K562 (cell line): ENCODE data around the gene GP1BB. TPM values are rescaled to one million over a fixed set of nuclear protein-coding genes. Genes with fewer than 3 reads are reported as not detected.

Source experiments
- ATAC-seq: fragments of 200-7000 bp; cut with Tn5 transposase; 3 replicates; pipeline ENCODE4 v1.9.1; 2020; ENCODE audit warnings: moderate library complexity
- BruUV-seq: library from RNA; stranded (reverse); fragments of 400-500 nt; replicated peaks from 2 replicates; lab custom pipeline; 2021; lab: Mats Ljungman, UMichigan
- CTCF ChIA-PET: fragments of 300-600 bp; formaldehyde crosslinking; extraction: SDS; loops from one replicate; lab custom pipeline; 2021; ENCODE audit warnings: low intra/inter-chr PET ratio; lab: Yijun Ruan, JAX
- POLR2A ChIA-PET: fragments of 300-600, 350-650 bp; sonication (Branson Sonifier 250); formaldehyde crosslinking; extraction: SDS; loops from one replicate; lab custom pipeline; 2021; ENCODE audit warnings: antibody characterized with exemption, inconsistent platforms; lab: Yijun Ruan, JAX
- DNase-seq, 4 experiments: peaks; one replicate each; pipeline versions ENCODE4 v3.0.0 to v3.0.0-alpha.2; 2011 to 2018; ENCODE audit warnings: low spot score in 3 of 4, mixed read lengths in 3 of 4; ENCODE audit errors: extremely low read depth in 1 of 4
- FAIRE-seq: peaks from 2 replicates; lab custom pipeline; 2011; peaks lifted over from hg19 to GRCh38; lab: Jason Lieb, UNC
- H2AFZ ChIP-seq: 2 replicates; pipeline ENCODE4 v1.6.0; 2011; ENCODE audit warnings: low read depth, low read length, control low read depth, inconsistent platforms
- H3K27ac ChIP-seq: fragments of 200-600 bp; 3 replicates; pipeline ENCODE4 v1.8.0; 2011; ENCODE audit warnings: low read depth, mild to moderate bottlenecking, control low read depth, inconsistent platforms, low read length, moderate library complexity, mixed read lengths; ENCODE audit errors: extremely low read depth
- H3K27me3 ChIP-seq, 2 experiments: fragments of 300-600 bp in 1 of 2; 2 replicates in 1 of 2; 3 replicates in 1 of 2; pipeline versions ENCODE4 v1.6.0 to v1.8.0; 2011; ENCODE audit warnings: inconsistent platforms in 2 of 2, low read length in 2 of 2, mild to moderate bottlenecking in 1 of 2, mixed read lengths in 1 of 2, moderate library complexity in 1 of 2; ENCODE audit not compliant: control insufficient read depth in 2 of 2, insufficient read depth in 2 of 2
- H3K36me3 ChIP-seq: fragments of 300-600 bp; 3 replicates; pipeline ENCODE4 v1.8.0; 2011; ENCODE audit warnings: mild to moderate bottlenecking, low read length, inconsistent platforms; ENCODE audit not compliant: control insufficient read depth, insufficient read depth
- H3K4me1 ChIP-seq, 2 experiments: fragments of 200-600 bp in 1 of 2; replicated peaks in 1 of 2; 2 replicates in 1 of 2; 3 replicates in 1 of 2; pipeline versions ENCODE4 v1.5.1 to v1.8.0; 2011; ENCODE audit warnings: inconsistent platforms in 2 of 2, low read length in 2 of 2, mild to moderate bottlenecking in 1 of 2, mixed read lengths in 1 of 2, moderate library complexity in 1 of 2; ENCODE audit not compliant: control insufficient read depth in 2 of 2, insufficient read depth in 2 of 2
- H3K4me2 ChIP-seq: 2 replicates; pipeline ENCODE4 v1.6.1; 2011; ENCODE audit warnings: low read length, control low read depth, inconsistent platforms, mixed read lengths; ENCODE audit not compliant: insufficient read depth
- H3K4me3 ChIP-seq: fragments of 200-600 bp; sonication (generic), shearing (Covaris generic); 2 replicates; pipeline ENCODE4 v1.5.1; 2016; ENCODE audit warnings: control low read depth, inconsistent platforms
- H3K79me2 ChIP-seq: fragments of 200-600 bp; 3 replicates; pipeline ENCODE4 v1.8.0; 2011; ENCODE audit warnings: low read length, inconsistent platforms; ENCODE audit not compliant: control insufficient read depth, insufficient read depth
- H3K9ac ChIP-seq, 2 experiments: 2 replicates each; pipeline versions ENCODE4 v1.6.0 to v1.6.1; 2011; ENCODE audit warnings: low read depth in 2 of 2, low read length in 2 of 2, control low read depth in 1 of 2, inconsistent platforms in 1 of 2, mild to moderate bottlenecking in 1 of 2, mixed read lengths in 1 of 2; ENCODE audit not compliant: insufficient read depth in 1 of 2
- H3K9me1 ChIP-seq: one replicate; pipeline ENCODE4 v1.6.0; 2011; ENCODE audit warnings: inconsistent platforms, mild to moderate bottlenecking, low read length, moderate library complexity; ENCODE audit not compliant: control insufficient read depth, insufficient read depth
- H3K9me3 ChIP-seq: replicated peaks from 2 replicates; pipeline ENCODE4 v1.5.1; 2011; ENCODE audit warnings: low read depth, low read length, inconsistent platforms; ENCODE audit not compliant: control insufficient read depth, insufficient read depth
- H4K20me1 ChIP-seq: replicated peaks from 2 replicates; pipeline ENCODE4 v1.6.1; 2011; ENCODE audit warnings: low read length, inconsistent platforms, mixed read lengths; ENCODE audit not compliant: control insufficient read depth, insufficient read depth
- CEBPB ChIP-seq: fragments of 450-650 bp; IDR thresholded peaks from 2 replicates; pipeline ENCODE4 v1.6.1; 2016; ENCODE audit warnings: missing genetic modification characterization, missing compliant biosample characterization
- CEBPZ ChIP-seq: fragments of 150-350 bp; IDR thresholded peaks from 2 replicates; pipeline ENCODE4 v1.6.1; 2014; ENCODE audit warnings: low read depth, mild to moderate bottlenecking, low read length, borderline replicate concordance
- CTCF ChIP-seq, 3 experiments: IDR thresholded peaks in 2 of 3; conservative IDR thresholded peaks in 1 of 3; 2 replicates each; pipeline ENCODE4 v1.5.1; 2011 to 2012; ENCODE audit warnings: low read length in 3 of 3, mild to moderate bottlenecking in 3 of 3, control low read depth in 2 of 3, improper control_type of control experiment in 1 of 3, inconsistent platforms in 1 of 3, low read depth in 1 of 3, mixed read lengths in 1 of 3, moderate library complexity in 1 of 3; ENCODE audit not compliant: insufficient read depth in 2 of 3
- FOXP1 ChIP-seq: sonication (generic); formaldehyde crosslinking; IDR thresholded peaks from 2 replicates; pipeline ENCODE4 v1.8.0; 2022; ENCODE audit warnings: mild to moderate bottlenecking, missing genetic modification reagents
- GTF2F1 ChIP-seq: IDR thresholded peaks from 2 replicates; pipeline ENCODE4 v1.6.1; 2011; ENCODE audit warnings: low read depth, low read length, improper control_type of control experiment
- JUN ChIP-seq, 2 experiments: sonication (generic) in 1 of 2; formaldehyde crosslinking in 1 of 2; IDR thresholded peaks; 2 replicates each; pipeline versions ENCODE4 v1.6.1 to v1.8.0; 2012 to 2022; ENCODE audit warnings: borderline replicate concordance in 2 of 2, mild to moderate bottlenecking in 2 of 2, improper control_type of control experiment in 1 of 2, low read depth in 1 of 2, low read length in 1 of 2, missing genetic modification reagents in 1 of 2
- NCOR1 ChIP-seq: fragments of 450-650 bp; IDR thresholded peaks from 2 replicates; pipeline ENCODE4 v1.6.1; 2016; ENCODE audit warnings: mild to moderate bottlenecking, moderate library complexity
- NRF1 ChIP-seq, 2 experiments: fragments of 450-650 bp; IDR thresholded peaks in 1 of 2; conservative IDR thresholded peaks in 1 of 2; 2 replicates each; pipeline ENCODE4 v1.6.1; 2014; ENCODE audit warnings: mild to moderate bottlenecking in 2 of 2
- PRMT5 ChIP-seq: sonication (generic); formaldehyde crosslinking; IDR thresholded peaks from 2 replicates; pipeline ENCODE4 v1.5.0; 2020; ENCODE audit warnings: missing genetic modification reagents
- USF1 ChIP-seq: sonication (generic); formaldehyde crosslinking; IDR thresholded peaks from 2 replicates; pipeline ENCODE4 v1.9.0; 2022; ENCODE audit warnings: mild to moderate bottlenecking, missing genetic modification reagents
- ZNF280B ChIP-seq: fragments of 250-450 bp; sonication (Bioruptor Pico); IDR thresholded peaks from 2 replicates; pipeline ENCODE4 v1.5.1; 2021; ENCODE audit warnings: mild to moderate bottlenecking
- ZNF644 ChIP-seq: fragments of 200-800 bp; sonication (Bioruptor generic); IDR thresholded peaks from 2 replicates; pipeline ENCODE4 v1.6.1; 2016; ENCODE audit warnings: low read depth, missing genetic modification characterization, missing compliant biosample characterization
- WGBS: fragments of 100-300 bp; shearing (Covaris generic); methylation state at CpG from one replicate; pipeline ENCODE4 v1.1.6; 2016; ENCODE audit warnings: low coverage, mixed read lengths; ENCODE audit not compliant: insufficient coverage; ENCODE audit errors: missing lambda C conversion rate; 5-methylcytosine and 5-hydroxymethylcytosine counted together
- in situ Hi-C: fragments of 300-500 bp; cut with MboI; formaldehyde crosslinking; loops from 4 replicates; pipeline ENCODE4 v1.15.0; 2018; ENCODE audit warnings: inconsistent platforms, mixed read lengths
- intact Hi-C: fragments of 100-400 bp; cut with micrococcal nuclease; formaldehyde crosslinking; loops from 2 replicates; pipeline ENCODE4 v1.14.2; 2022
- polyA plus RNA-seq, 8 experiments: library from polyadenylated mRNA; depleted of rRNA in 4 of 8; stranded (reverse) in 5 of 8; unstranded in 3 of 8; fragments of >200 nt; fragmentation: Nextera tagmentation in 2 of 8; fragmentation: Illumina TruSeq in 1 of 8; extraction: Ambion mirVana in 2 of 8; extraction: Trizol in 1 of 8; gene quantifications; 2 replicates each; pipeline versions ENCODE4 v1.2.1 to v1.2.3, GENCODE V29; 2011 to 2014; ENCODE audit warnings: inconsistent platforms in 1 of 8, missing spikeins in 1 of 8
- total RNA-seq, 7 experiments: library from RNA; depleted of rRNA in 6 of 7; stranded (reverse); fragments of >200 nt in 6 of 7; fragmentation: Illumina TruSeq in 2 of 7; extraction: Trizol in 2 of 7; gene quantifications; 2 replicates each; pipeline versions ENCODE4 v1.2.1 to v1.2.3, GENCODE V29; 2011 to 2021; ENCODE audit warnings: low replicate concordance in 1 of 7

The GP1BB gene
- total and polyA plus RNA-seq, 9 of the 15 experiments (the other 6 are each of a cell fraction or from before 2014, with no cell fraction given) = 0.69 to 162 (median 2.8) TPM

GRCh38 chr22:19678949-19679521, 44.3 kb upstream of the GP1BB start:
- H3K9ac ChIP-seq = peak overlapping the region in 1 of 2 experiments; percentile 56; a peak in 2 of 4 replicates
- H3K4me1 ChIP-seq = peaks cover 4 to 12% of the 10 kb centered on the region in 2 experiments; a peak in 4 of 5 replicates
- no peaks in the 10 kb centered on the region for H3K79me2 ChIP-seq
- no peak overlapping the region for H3K27ac ChIP-seq
- DNase-seq = peak in 1 of 4 experiments; percentile 18
- intact Hi-C loops (loop anchor here (1.0 to 2.0 kb wide), 2 partner anchors 39 to 232 kb away; no protein-coding TSS in a partner anchor), in situ Hi-C loops (no loop called here)
- ChIA-PET POLR2A (interaction anchor here (0.6 to 10.5 kb wide), 19 partner anchors 10 to 557 kb away, joined by 3 to 80 read pairs (median 4); partner anchors contain the start of genes DGCR2, ESS2 and GP1BB), CTCF (interaction anchor here (0.9 to 5.5 kb wide), 3 partner anchors 38 to 231 kb away, joined by 4 to 113 read pairs (median 26); partner anchors contain the start of gene GP1BB)
- 0 out of 2 replicates have a peak, but pooled peaks cover 2% of the 10 kb centered on the region for H3K9me3 ChIP-seq
- peaks cover 20% of the 10 kb centered on the region in 2 experiments for H3K27me3 ChIP-seq
- no peak overlapping the region for H3K4me2 ChIP-seq
- no peaks in the 10 kb centered on the region for H3K9me1 ChIP-seq
- no peak for FAIRE-seq
- H3K4me3 ChIP-seq = no peak overlapping the region
- H4K20me1 ChIP-seq = no peaks in the 10 kb centered on the region
- no peak overlapping the region for H2AFZ ChIP-seq
- no peaks in the 10 kb centered on the region for H3K36me3 ChIP-seq
- WGBS = 38% methylated on average over 11 of the region's 11 CpGs
- ATAC-seq = no peak
- BruUV-seq = no TSS peak
- TF ChIP-seq PRMT5 (CRISPR knock-in tag) = peak; percentile 38; the same call in 1 of the 2 replicates
- TF ChIP-seq FOXP1 (CRISPR knock-in tag) = 0 out of 2 replicates have a peak, but pooled peaks have one; percentile 19
- no peak for TF ChIP-seq ZNF644 (tag)
- TF ChIP-seq USF1 (CRISPR knock-in tag) = peak; percentile 21; the same call in 1 of the 2 replicates
- no peak for TF ChIP-seq CEBPB (tag)
- 0 out of 2 replicates have a peak, but pooled peaks have one; percentile 15 for TF ChIP-seq ZNF280B (CRISPR knock-in tag)
- 0 out of 2 replicates have a peak, but pooled peaks have one; percentile 8 for TF ChIP-seq GTF2F1
- TF ChIP-seq JUN (IDR thresholded peaks at IDR 0.05; ENCODE audit: borderline replicate concordance, low read depth, low read length) = no peak
- TF ChIP-seq JUN (CRISPR knock-in tag; IDR thresholded peaks at IDR 0.05; ENCODE audit: borderline replicate concordance) = 0 out of 2 replicates have a peak, but pooled peaks have one; percentile 69
- TF ChIP-seq NRF1 (conservative IDR thresholded peaks at IDR 0.05 in 1 of 2, IDR thresholded peaks at IDR 0.05 in 1 of 2) = no peak
- TF ChIP-seq NCOR1 = no peak
- TF ChIP-seq CTCF (IDR thresholded peaks at IDR 0.05 in 2 of 3, conservative IDR thresholded peaks at IDR 0.05 in 1 of 3; ENCODE audit: insufficient read depth in 2 of 3, low read depth in 1 of 3, low read length in 3 of 3) = 0 out of 6 replicates have a peak, but pooled peaks of 1 of the 3 experiments have one; percentile 2
- TF ChIP-seq CEBPZ = no peak
